Activated CD8-positive, alpha-beta memory T cell treated with anti-CD3 and anti-CD28 coated beads, Interleukin-2, amount 10 ng/mL, durations not matched to agents 7 days and 5 days (primary cell): Measurements from ENCODE around the gene EPHB3. TPM values are rescaled to one million over a fixed set of nuclear protein-coding genes. Genes with fewer than 3 reads are reported as not detected.

ENCODE experiments used
- ATAC-seq: fragments of 150-1000 bp; cut with Tn5 transposase; one replicate; pipeline ENCODE4 v1.10.0; 2021; ENCODE audit warnings: moderate library complexity
- CTCF ChIA-PET: fragments of 350-600 bp; sonication (Branson Sonifier 250); formaldehyde crosslinking; loops from one replicate; lab custom pipeline; 2021; ENCODE audit warnings: antibody characterized with exemption; lab: Charles Lee
- DNase-seq: peaks from one replicate; pipeline ENCODE4 v3.0.0-alpha.2; 2020
- H3K27ac Mint-ChIP-seq: one replicate; pipeline ENCODE4 v1.8.0; 2021; ENCODE audit warnings: mild to moderate bottlenecking, mixed read lengths
- H3K27me3 Mint-ChIP-seq: one replicate; pipeline ENCODE4 v1.8.0; 2021; ENCODE audit warnings: mixed read lengths
- H3K36me3 Mint-ChIP-seq: one replicate; pipeline ENCODE4 v1.8.0; 2021; ENCODE audit warnings: mild to moderate bottlenecking, mixed read lengths
- H3K4me1 Mint-ChIP-seq: one replicate; pipeline ENCODE4 v1.8.0; 2021; ENCODE audit warnings: mixed read lengths
- H3K4me3 Mint-ChIP-seq: one replicate; pipeline ENCODE4 v1.8.0; 2021; ENCODE audit warnings: mild to moderate bottlenecking, moderate library complexity, mixed read lengths
- H3K9me3 Mint-ChIP-seq: one replicate; pipeline ENCODE4 v1.8.0; 2022; ENCODE audit warnings: low read depth, mixed read lengths
- total RNA-seq, 2 experiments: library from RNA; stranded (reverse); gene quantifications; one replicate each; pipeline ENCODE4 v1.2.3, GENCODE V29; 2021

EPHB3 gene
- total RNA-seq, 2 experiments from 2014 or later = not detected

GRCh38 chr3:184594371-184595001, 32.9 kb downstream of the EPHB3 start:
- no peaks in the 10 kb centered on the region for H3K9me3 Mint-ChIP-seq
- no peaks in the 10 kb centered on the region for H3K4me1 Mint-ChIP-seq
- CTCF ChIA-PET = no interaction called here
- no peak overlapping the region for H3K27ac Mint-ChIP-seq
- H3K27me3 Mint-ChIP-seq = no peaks in the 10 kb centered on the region
- ATAC-seq (no peak), DNase-seq (no peak)
- no peaks in the 10 kb centered on the region for H3K36me3 Mint-ChIP-seq
- no peak overlapping the region for H3K4me3 Mint-ChIP-seq

- Mint-ChIP-seq H3K27me3 (peaks cover 9% of the 10 kb centered on the region), H3K27ac (no peak overlapping the region), H3K9me3 (no peaks in the 10 kb centered on the region), H3K4me1 (no peaks in the 10 kb centered on the region), H3K36me3 (no peaks in the 10 kb centered on the region), H3K4me3 (no peak overlapping the region)
- DNase-seq = no peak
- CTCF ChIA-PET = no interaction called here
- no peak for ATAC-seq
Observed at GRCh38 chr3:184595726-184596125, 34.1 kb downstream of the EPHB3 start.

- Mint-ChIP-seq H3K27ac (no peak overlapping the region), H3K27me3 (peaks cover 14% of the 10 kb centered on the region), H3K9me3 (no peaks in the 10 kb centered on the region), H3K4me3 (no peak overlapping the region), H3K4me1 (no peaks in the 10 kb centered on the region), H3K36me3 (no peaks in the 10 kb centered on the region)
- no peak for ATAC-seq
- no peak for DNase-seq
- CTCF ChIA-PET = no interaction called here
Observed at GRCh38 chr3:184596233-184596632, 34.6 kb downstream of the EPHB3 start.

- DNase-seq (no peak), ATAC-seq (no peak)
- CTCF ChIA-PET = no interaction called here
- H3K4me1 Mint-ChIP-seq = no peaks in the 10 kb centered on the region
- no peak overlapping the region for H3K27ac Mint-ChIP-seq
- no peaks in the 10 kb centered on the region for H3K9me3 Mint-ChIP-seq
- H3K4me3 Mint-ChIP-seq = no peak overlapping the region
- H3K36me3 Mint-ChIP-seq = no peaks in the 10 kb centered on the region
- H3K27me3 Mint-ChIP-seq = peaks cover 17% of the 10 kb centered on the region
Observed at GRCh38 chr3:184596886-184597575, 35.4 kb downstream of the EPHB3 start.

GRCh38 chr3:184597829-184598573, 36.4 kb downstream of the EPHB3 start:
- Mint-ChIP-seq H3K9me3 (no peaks in the 10 kb centered on the region), H3K4me1 (no peaks in the 10 kb centered on the region), H3K4me3 (no peak overlapping the region), H3K27ac (no peak overlapping the region), H3K27me3 (peaks cover 26% of the 10 kb centered on the region), H3K36me3 (no peaks in the 10 kb centered on the region)
- DNase-seq (no peak), ATAC-seq (no peak)
- CTCF ChIA-PET = no interaction called here

- Mint-ChIP-seq H3K36me3 (no peaks in the 10 kb centered on the region), H3K4me1 (no peaks in the 10 kb centered on the region), H3K9me3 (no peaks in the 10 kb centered on the region), H3K27me3 (peaks cover 32% of the 10 kb centered on the region), H3K4me3 (no peak overlapping the region), H3K27ac (no peak overlapping the region)
- ATAC-seq (no peak), DNase-seq (no peak)
- CTCF ChIA-PET = no interaction called here
Observed at GRCh38 chr3:184598574-184598927, 37.0 kb downstream of the EPHB3 start.

- H3K36me3 Mint-ChIP-seq = no peaks in the 10 kb centered on the region
Observed at GRCh38 chr3:184599143-184599542, 37.6 kb downstream of the EPHB3 start.

GRCh38 chr3:184600685-184601377, 39.2 kb downstream of the EPHB3 start:
- H3K9me3 Mint-ChIP-seq = no peaks in the 10 kb centered on the region
- no peak for DNase-seq
- H3K36me3 Mint-ChIP-seq = no peaks in the 10 kb centered on the region
- H3K4me1 Mint-ChIP-seq = no peaks in the 10 kb centered on the region
- no peak overlapping the region for H3K27ac Mint-ChIP-seq
- peaks cover 49% of the 10 kb centered on the region for H3K27me3 Mint-ChIP-seq
- H3K4me3 Mint-ChIP-seq = no peak overlapping the region
- ATAC-seq = no peak
- CTCF ChIA-PET = no interaction called here

More at GRCh38 chr3:184599143-184599542, 37.6 kb downstream of the EPHB3 start:
- peaks cover 36% of the 10 kb centered on the region for H3K27me3 Mint-ChIP-seq
- no peak for ATAC-seq
- no peak overlapping the region for H3K4me3 Mint-ChIP-seq
- no peaks in the 10 kb centered on the region for H3K9me3 Mint-ChIP-seq
- DNase-seq = no peak
- H3K4me1 Mint-ChIP-seq = no peaks in the 10 kb centered on the region
- H3K27ac Mint-ChIP-seq = no peak overlapping the region
- CTCF ChIA-PET = no interaction called here

- DNase-seq (no peak), ATAC-seq (no peak)
- CTCF ChIA-PET = interaction anchor here (1.1 kb wide), 1 partner anchor 41 kb away, joined by 5 read pairs; the partner anchor contains the start of gene EPHB3
- Mint-ChIP-seq H3K36me3 (no peaks in the 10 kb centered on the region), H3K9me3 (no peaks in the 10 kb centered on the region), H3K27ac (no peak overlapping the region), H3K4me1 (no peaks in the 10 kb centered on the region), H3K4me3 (no peak overlapping the region), H3K27me3 (peaks cover 59% of the 10 kb centered on the region)
Observed at GRCh38 chr3:184601576-184602371, 40.2 kb downstream of the EPHB3 start.

- Mint-ChIP-seq H3K9me3 (no peaks in the 10 kb centered on the region), H3K4me3 (no peak overlapping the region), H3K36me3 (no peaks in the 10 kb centered on the region), H3K27me3 (peaks cover 63% of the 10 kb centered on the region), H3K4me1 (no peaks in the 10 kb centered on the region), H3K27ac (no peak overlapping the region)
- CTCF ChIA-PET = interaction anchor here (1.1 kb wide), 1 partner anchor 41 kb away, joined by 5 read pairs; the partner anchor contains the start of gene EPHB3
- no peak for DNase-seq
- ATAC-seq = no peak
Observed at GRCh38 chr3:184602372-184603150, 41.0 kb downstream of the EPHB3 start.

- Mint-ChIP-seq H3K27ac (no peak overlapping the region), H3K27me3 (peaks cover 69% of the 10 kb centered on the region), H3K4me1 (peaks cover 4% of the 10 kb centered on the region), H3K36me3 (no peaks in the 10 kb centered on the region), H3K4me3 (no peak overlapping the region), H3K9me3 (no peaks in the 10 kb centered on the region)
- CTCF ChIA-PET = no interaction called here
- DNase-seq = no peak
- ATAC-seq = no peak
Observed at GRCh38 chr3:184603151-184604030, 41.8 kb downstream of the EPHB3 start.
